Parathyroid adenoma (tissue), 2 donors: Measurements from ENCODE around the gene ZNF804A.

Experiments used
- H2AFZ ChIP-seq: fragments of 300-600 bp; sonication (generic); one replicate; pipeline ENCODE4 v1.7.0; 2017; ENCODE audit warnings: antibody characterized with exemption, mild to moderate bottlenecking
- H3K27ac ChIP-seq: fragments of 300-600 bp; sonication (generic); one replicate; pipeline ENCODE4 v1.7.0; 2017
- H3K27me3 ChIP-seq: fragments of 300-600 bp; sonication (generic); one replicate; pipeline ENCODE4 v1.7.0; 2017; ENCODE audit warnings: low read length; ENCODE audit not compliant: control insufficient read depth, insufficient read depth
- H3K36me3 ChIP-seq: fragments of 300-600 bp; sonication (generic); one replicate; pipeline ENCODE4 v1.7.0; 2017; ENCODE audit warnings: low read length; ENCODE audit not compliant: control insufficient read depth, insufficient read depth
- H3K4me1 ChIP-seq: fragments of 300-600 bp; sonication (generic); one replicate; pipeline ENCODE4 v1.7.0; 2017; ENCODE audit warnings: control low read depth
- H3K4me2 ChIP-seq: fragments of 300-600 bp; sonication (generic); one replicate; pipeline ENCODE4 v1.7.0; 2017; ENCODE audit warnings: low read length
- H3K4me3 ChIP-seq: fragments of 300-600 bp; sonication (generic); one replicate; pipeline ENCODE4 v1.7.0; 2017; ENCODE audit warnings: low read depth, low read length
- H3K79me2 ChIP-seq: fragments of 300-600 bp; sonication (generic); one replicate; pipeline ENCODE4 v1.7.0; 2017; ENCODE audit warnings: control low read depth
- H3K9ac ChIP-seq: fragments of 300-600 bp; sonication (generic); one replicate; pipeline ENCODE4 v1.7.0; 2017; ENCODE audit warnings: mild to moderate bottlenecking
- H3K9me3 ChIP-seq: fragments of 300-600 bp; sonication (generic); one replicate; pipeline ENCODE4 v1.7.0; 2017; ENCODE audit warnings: low read length; ENCODE audit not compliant: control insufficient read depth
- TF ChIP-seq, protein P1 (sequence below): fragments of 300-600 bp; sonication (generic); IDR thresholded peaks from one replicate; pipeline ENCODE4 v1.7.0; 2017; ENCODE audit warnings: antibody characterized with exemption, mild to moderate bottlenecking
- donor health status: primary hyperparathyroidism.

The ZNF804A gene

DNA sequence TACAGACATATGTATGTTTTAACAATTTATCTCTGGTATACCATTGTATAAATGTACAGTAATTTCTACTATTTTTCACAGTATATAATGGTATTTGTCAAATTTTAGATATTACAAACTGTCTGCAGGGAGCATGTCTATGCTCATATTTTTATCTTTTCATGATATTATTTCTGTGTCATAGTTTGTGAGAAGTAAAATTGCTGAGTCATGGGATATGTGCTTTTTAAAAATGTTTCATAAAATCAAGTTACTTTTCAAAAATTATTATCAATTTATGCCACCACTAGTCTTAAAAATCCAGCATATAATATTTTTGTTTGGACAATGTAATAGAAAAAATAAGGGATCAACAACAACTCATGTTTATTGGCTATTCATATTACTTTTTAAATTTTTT is 9.1 kb upstream of the ZNF804A start:
- H3K4me3 ChIP-seq = no peak overlapping the region
- H3K4me1 ChIP-seq = no peaks in the 10 kb centered on the region
- TF ChIP-seq, protein P1, sequence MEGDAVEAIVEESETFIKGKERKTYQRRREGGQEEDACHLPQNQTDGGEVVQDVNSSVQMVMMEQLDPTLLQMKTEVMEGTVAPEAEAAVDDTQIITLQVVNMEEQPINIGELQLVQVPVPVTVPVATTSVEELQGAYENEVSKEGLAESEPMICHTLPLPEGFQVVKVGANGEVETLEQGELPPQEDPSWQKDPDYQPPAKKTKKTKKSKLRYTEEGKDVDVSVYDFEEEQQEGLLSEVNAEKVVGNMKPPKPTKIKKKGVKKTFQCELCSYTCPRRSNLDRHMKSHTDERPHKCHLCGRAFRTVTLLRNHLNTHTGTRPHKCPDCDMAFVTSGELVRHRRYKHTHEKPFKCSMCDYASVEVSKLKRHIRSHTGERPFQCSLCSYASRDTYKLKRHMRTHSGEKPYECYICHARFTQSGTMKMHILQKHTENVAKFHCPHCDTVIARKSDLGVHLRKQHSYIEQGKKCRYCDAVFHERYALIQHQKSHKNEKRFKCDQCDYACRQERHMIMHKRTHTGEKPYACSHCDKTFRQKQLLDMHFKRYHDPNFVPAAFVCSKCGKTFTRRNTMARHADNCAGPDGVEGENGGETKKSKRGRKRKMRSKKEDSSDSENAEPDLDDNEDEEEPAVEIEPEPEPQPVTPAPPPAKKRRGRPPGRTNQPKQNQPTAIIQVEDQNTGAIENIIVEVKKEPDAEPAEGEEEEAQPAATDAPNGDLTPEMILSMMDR = no peak
- no peak overlapping the region for H2AFZ ChIP-seq
- H3K9me3 ChIP-seq = no peaks in the 10 kb centered on the region
- H3K79me2 ChIP-seq = no peaks in the 10 kb centered on the region
- no peak overlapping the region for H3K4me2 ChIP-seq
- no peaks in the 10 kb centered on the region for H3K27me3 ChIP-seq
- H3K9ac ChIP-seq = no peak overlapping the region
- H3K27ac ChIP-seq = no peak overlapping the region
- H3K36me3 ChIP-seq = no peaks in the 10 kb centered on the region

- H3K79me2 ChIP-seq = no peaks in the 10 kb centered on the region
- H3K36me3 ChIP-seq = no peaks in the 10 kb centered on the region
- H2AFZ ChIP-seq = no peak overlapping the region
- TF ChIP-seq, protein P1 = no peak
- H3K4me2 ChIP-seq = no peak overlapping the region
- H3K9ac ChIP-seq = no peak overlapping the region
- no peak overlapping the region for H3K4me3 ChIP-seq
- no peaks in the 10 kb centered on the region for H3K9me3 ChIP-seq
- H3K4me1 ChIP-seq = no peaks in the 10 kb centered on the region
- H3K27ac ChIP-seq = no peak overlapping the region
- H3K27me3 ChIP-seq = peaks cover 7% of the 10 kb centered on the region
Observed at GRCh38 chr2:184596819-184597411, 1.4 kb upstream of the ZNF804A start.

GRCh38 chr2:184597571-184597991 is 748 bp upstream of the ZNF804A start:
- Histone ChIP-seq H3K4me2 (peak overlapping the region; percentile 73), H3K9ac (no peak overlapping the region), H3K27ac (no peak overlapping the region), H3K4me3 (peak overlapping the region; percentile 32), H3K9me3 (no peaks in the 10 kb centered on the region), H3K27me3 (peaks cover 7% of the 10 kb centered on the region), H3K79me2 (no peaks in the 10 kb centered on the region), H2AFZ (peak overlapping the region; percentile 44), H3K36me3 (no peaks in the 10 kb centered on the region), H3K4me1 (no peaks in the 10 kb centered on the region)
- TF ChIP-seq, protein P1 = no peak

DNA sequence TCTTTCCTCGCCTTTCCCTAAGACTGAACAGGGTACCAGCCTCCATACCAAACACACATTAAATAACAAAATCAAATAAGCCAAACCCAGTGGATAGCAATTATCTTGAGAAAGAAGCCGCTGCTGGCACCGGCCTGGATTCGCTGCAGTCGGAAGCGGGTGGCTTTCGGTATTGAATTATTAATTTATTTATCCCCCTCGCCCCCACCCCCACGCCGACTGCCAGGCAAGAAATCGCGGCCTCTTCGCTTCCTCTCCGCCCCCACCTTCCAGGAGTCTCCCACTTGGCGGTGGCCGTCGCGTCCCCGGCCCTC is 370 bp upstream of the ZNF804A start:
- Histone ChIP-seq H3K4me1 (no peaks in the 10 kb centered on the region), H3K79me2 (no peaks in the 10 kb centered on the region), H3K4me3 (peak overlapping the region; percentile 32), H3K4me2 (peak overlapping the region; percentile 73), H3K9me3 (no peaks in the 10 kb centered on the region), H3K27me3 (peaks cover 7% of the 10 kb centered on the region), H2AFZ (peak overlapping the region; percentile 44), H3K36me3 (no peaks in the 10 kb centered on the region), H3K9ac (no peak overlapping the region), H3K27ac (no peak overlapping the region)
- TF ChIP-seq, protein P1 = no peak
